Smooth muscle cell (in vitro differentiated cells): ENCODE data around the gene CILP. TPM values are rescaled to one million over a fixed set of nuclear protein-coding genes. Genes with fewer than 3 reads are reported as not detected.

ENCODE experiments used
- DNase-seq: peaks from one replicate; lab custom pipeline; 2025; ENCODE audit not compliant: unreplicated experiment; lab: John Stamatoyannopoulos, UW
- H2AFZ ChIP-seq: fragments of 200-600 bp; sonication (generic); 2 replicates; pipeline ENCODE4 v1.6.0; 2016; ENCODE audit warnings: antibody characterized with exemption, low read depth, mild to moderate bottlenecking
- H3F3A ChIP-seq: fragments of 200-600 bp; sonication (generic); 2 replicates; pipeline ENCODE4 v1.6.0; 2017; ENCODE audit warnings: antibody characterized with exemption, low read depth
- H3K27ac ChIP-seq: fragments of 200-600 bp; sonication (generic); 2 replicates; pipeline ENCODE4 v1.5.1; 2016; ENCODE audit warnings: low read depth, mild to moderate bottlenecking
- H3K27me3 ChIP-seq: fragments of 200-600 bp; sonication (generic); 2 replicates; pipeline ENCODE4 v1.6.1; 2016; ENCODE audit warnings: low read depth, mild to moderate bottlenecking
- H3K36me3 ChIP-seq: fragments of 200-600 bp; sonication (generic); 2 replicates; pipeline ENCODE4 v1.5.1; 2016; ENCODE audit warnings: low read depth
- H3K4me1 ChIP-seq: fragments of 200-600 bp; sonication (generic); 2 replicates; pipeline ENCODE4 v1.5.1; 2016; ENCODE audit warnings: low read depth
- H3K4me2 ChIP-seq: fragments of 200-600 bp; sonication (generic); 2 replicates; pipeline ENCODE4 v1.6.0; 2016; ENCODE audit warnings: mild to moderate bottlenecking
- H3K4me3 ChIP-seq: fragments of 200-600 bp; sonication (generic); 2 replicates; pipeline ENCODE4 v1.5.1; 2016; ENCODE audit warnings: mild to moderate bottlenecking
- H3K79me2 ChIP-seq: fragments of 200-600 bp; sonication (generic); 2 replicates; pipeline ENCODE4 v1.6.0; 2016; ENCODE audit warnings: low read depth, mild to moderate bottlenecking
- H3K9ac ChIP-seq: fragments of 200-600 bp; sonication (generic); 2 replicates; pipeline ENCODE4 v1.6.0; 2016; ENCODE audit warnings: low read depth
- H3K9me3 ChIP-seq: fragments of 200-600 bp; sonication (generic); replicated peaks from 2 replicates; pipeline ENCODE4 v1.5.1; 2016; ENCODE audit warnings: low read depth
- H4K20me1 ChIP-seq: fragments of 200-600 bp; sonication (generic); 2 replicates; pipeline ENCODE4 v1.6.0; 2016; ENCODE audit warnings: low read depth
- CTCF ChIP-seq: fragments of 200-600 bp; sonication (generic); IDR thresholded peaks from 2 replicates; pipeline ENCODE4 v1.5.1; 2017; ENCODE audit warnings: borderline replicate concordance, mild to moderate bottlenecking, antibody characterized with exemption; ENCODE audit not compliant: insufficient read depth, poor library complexity, severe bottlenecking
- WGBS: methylation state at CpG from one replicate; pipeline ENCODE4 v1.1.7; 2016; ENCODE audit warnings: low lambda C conversion rate; 5-methylcytosine and 5-hydroxymethylcytosine counted together
- polyA plus RNA-seq: library from polyadenylated mRNA; unstranded; fragments of >200 nt; fragmentation: Nextera tagmentation; extraction: Ambion mirVana; gene quantifications from 2 replicates; pipeline ENCODE4 v1.2.1, GENCODE V29; 2016
- total RNA-seq: library from RNA; depleted of rRNA; stranded (reverse); fragments of >200 nt; gene quantifications from 2 replicates; pipeline ENCODE4 v1.2.3, GENCODE V29; 2014

CILP gene
- total and polyA plus RNA-seq, 2 experiments from 2014 or later = 84.4 to 125 TPM

GRCh38 chr15:65172531-65172930 lies 38.7 kb downstream of the CILP start:
- DNase-seq = no peak
- Histone ChIP-seq H3K36me3 (peaks cover 4% of the 10 kb centered on the region), H3K9me3 (no peaks in the 10 kb centered on the region), H3K9ac (no peak overlapping the region), H3K27ac (peak overlapping the region; percentile 46), H2AFZ (no peak overlapping the region), H3K4me2 (no peak overlapping the region), H3K4me3 (no peak overlapping the region), H3K4me1 (no peaks in the 10 kb centered on the region), H3K79me2 (peaks cover 15% of the 10 kb centered on the region), H4K20me1 (peaks cover 42% of the 10 kb centered on the region), H3K27me3 (no peaks in the 10 kb centered on the region), H3F3A (no peaks in the 10 kb centered on the region)
- TF ChIP-seq CTCF = no peak
- 88% methylated on average over 5 of the region's 5 CpGs for WGBS

- Histone ChIP-seq H3F3A (no peaks in the 10 kb centered on the region), H3K4me1 (no peaks in the 10 kb centered on the region), H3K27me3 (no peaks in the 10 kb centered on the region), H4K20me1 (peaks cover 41% of the 10 kb centered on the region), H3K9me3 (no peaks in the 10 kb centered on the region), H3K4me2 (no peak overlapping the region), H3K9ac (no peak overlapping the region), H3K27ac (peak overlapping the region; percentile 13), H3K79me2 (peaks cover 13% of the 10 kb centered on the region), H2AFZ (no peak overlapping the region), H3K4me3 (no peak overlapping the region), H3K36me3 (no peaks in the 10 kb centered on the region)
- no peak for TF ChIP-seq CTCF
- DNase-seq = no peak
- WGBS = 92% methylated on average over 5 of the region's 5 CpGs
These were observed 39.8 kb downstream of the CILP start for GRCh38 chr15:65171428-65171827.

DNA sequence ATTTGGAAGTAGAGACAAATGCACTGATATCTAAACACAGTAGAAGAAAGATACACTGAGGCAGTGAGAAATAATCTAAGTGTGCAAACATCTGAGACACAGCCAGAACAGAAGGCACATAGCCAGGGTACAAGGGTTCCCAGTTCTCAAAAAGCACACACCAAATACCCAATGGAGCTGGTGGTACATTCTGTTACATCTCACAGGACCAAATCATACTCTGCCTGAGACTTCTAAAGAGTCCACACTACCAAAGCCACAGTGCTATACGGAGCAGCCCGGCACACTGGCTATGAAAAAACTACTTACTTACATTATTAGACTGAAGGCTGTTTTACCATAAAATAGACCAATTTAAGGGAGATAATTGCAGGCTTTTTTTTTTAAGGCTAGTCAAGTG lies 45.4 kb downstream of the CILP start:
- Histone ChIP-seq H3K4me1 (no peaks in the 10 kb centered on the region), H2AFZ (no peak overlapping the region), H3K27me3 (no peaks in the 10 kb centered on the region), H3K36me3 (peaks cover 15% of the 10 kb centered on the region), H4K20me1 (peaks cover 58% of the 10 kb centered on the region), H3K9me3 (no peaks in the 10 kb centered on the region), H3K9ac (no peak overlapping the region), H3K27ac (no peak overlapping the region), H3K79me2 (peaks cover 25% of the 10 kb centered on the region), H3K4me3 (no peak overlapping the region), H3F3A (no peaks in the 10 kb centered on the region), H3K4me2 (no peak overlapping the region)
- DNase-seq = no peak
- 93% methylated on average over 2 of the region's 2 CpGs for WGBS
- TF ChIP-seq CTCF = no peak

DNA sequence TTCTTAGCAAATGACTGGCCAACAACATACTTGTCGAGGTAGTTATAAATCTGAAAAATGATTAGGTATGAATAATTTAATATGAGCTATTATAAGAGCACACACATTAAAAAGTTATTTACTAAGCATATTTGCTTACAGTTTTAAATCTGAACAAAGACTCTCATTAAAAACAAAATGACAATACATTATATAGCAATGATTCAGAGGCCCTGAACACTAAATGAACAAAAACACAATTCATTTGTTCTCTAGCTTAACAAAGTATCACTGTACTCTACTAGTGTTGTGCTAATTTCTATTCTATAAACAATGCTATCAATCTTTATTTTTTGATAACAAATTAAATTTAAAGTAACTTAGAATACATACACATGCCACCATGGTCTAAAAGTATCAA lies 47.1 kb downstream of the CILP start:
- DNase-seq = no peak
- H3F3A ChIP-seq = no peaks in the 10 kb centered on the region
- no peak overlapping the region for H3K4me3 ChIP-seq
- H3K27me3 ChIP-seq = no peaks in the 10 kb centered on the region
- H3K9me3 ChIP-seq = no peaks in the 10 kb centered on the region
- peaks cover 29% of the 10 kb centered on the region for H3K79me2 ChIP-seq
- peaks cover 62% of the 10 kb centered on the region for H4K20me1 ChIP-seq
- H3K9ac ChIP-seq = no peak overlapping the region
- 97% methylated on average over 1 of the region's 1 CpG for WGBS
- no peak for TF ChIP-seq CTCF
- no peak overlapping the region for H2AFZ ChIP-seq
- no peak overlapping the region for H3K27ac ChIP-seq
- no peak overlapping the region for H3K4me2 ChIP-seq
- no peaks in the 10 kb centered on the region for H3K4me1 ChIP-seq
- H3K36me3 ChIP-seq = peaks cover 15% of the 10 kb centered on the region
